ENCODE measurements around the gene TNFSF12.
A peak's percentile ranks its signal among the peaks of the same experiment; 100 is the strongest.

The TNFSF12 gene

DNA sequence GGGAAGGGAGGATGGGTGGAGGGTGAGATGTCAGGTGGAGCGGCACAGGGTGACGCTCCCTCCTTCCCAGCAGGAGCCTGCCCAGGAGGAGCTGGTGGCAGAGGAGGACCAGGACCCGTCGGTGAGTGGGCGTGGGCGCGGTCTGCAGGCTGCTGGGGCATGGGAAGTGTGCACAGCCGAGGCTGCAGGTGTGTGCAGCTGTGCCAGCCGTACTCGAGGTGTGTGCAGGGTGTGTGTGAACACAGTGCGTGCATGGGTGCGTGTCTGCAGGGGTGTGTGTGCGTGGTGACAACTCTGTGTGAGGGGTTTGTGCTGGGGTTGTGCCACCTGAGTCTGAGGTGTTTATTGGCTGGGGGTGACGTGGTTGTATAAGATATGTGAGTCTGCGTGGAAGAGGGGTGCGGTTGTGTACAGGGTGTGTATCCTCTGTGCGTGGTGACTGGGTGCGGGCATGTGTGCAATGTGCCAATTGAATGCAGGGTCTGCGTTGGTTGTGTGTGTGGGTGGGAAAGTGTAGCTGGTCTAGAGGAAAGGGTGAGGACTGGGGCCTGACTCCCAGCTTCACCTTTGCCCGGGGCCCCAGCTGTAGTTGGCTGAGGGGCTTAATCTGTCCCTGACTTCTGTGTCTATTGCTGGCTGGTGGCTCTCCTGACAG, 670 bp downstream of the TNFSF12 start:
- peaks cover 7% of the 10 kb centered on the region for H3K27me3 Mint-ChIP-seq (ENCODE audit: low read depth)
- TF ChIP-seq, protein P1, sequence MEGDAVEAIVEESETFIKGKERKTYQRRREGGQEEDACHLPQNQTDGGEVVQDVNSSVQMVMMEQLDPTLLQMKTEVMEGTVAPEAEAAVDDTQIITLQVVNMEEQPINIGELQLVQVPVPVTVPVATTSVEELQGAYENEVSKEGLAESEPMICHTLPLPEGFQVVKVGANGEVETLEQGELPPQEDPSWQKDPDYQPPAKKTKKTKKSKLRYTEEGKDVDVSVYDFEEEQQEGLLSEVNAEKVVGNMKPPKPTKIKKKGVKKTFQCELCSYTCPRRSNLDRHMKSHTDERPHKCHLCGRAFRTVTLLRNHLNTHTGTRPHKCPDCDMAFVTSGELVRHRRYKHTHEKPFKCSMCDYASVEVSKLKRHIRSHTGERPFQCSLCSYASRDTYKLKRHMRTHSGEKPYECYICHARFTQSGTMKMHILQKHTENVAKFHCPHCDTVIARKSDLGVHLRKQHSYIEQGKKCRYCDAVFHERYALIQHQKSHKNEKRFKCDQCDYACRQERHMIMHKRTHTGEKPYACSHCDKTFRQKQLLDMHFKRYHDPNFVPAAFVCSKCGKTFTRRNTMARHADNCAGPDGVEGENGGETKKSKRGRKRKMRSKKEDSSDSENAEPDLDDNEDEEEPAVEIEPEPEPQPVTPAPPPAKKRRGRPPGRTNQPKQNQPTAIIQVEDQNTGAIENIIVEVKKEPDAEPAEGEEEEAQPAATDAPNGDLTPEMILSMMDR (IDR thresholded peaks at IDR 0.05; ENCODE audit: unreplicated experiment in 3 of 3), result no peak
- H3K27ac Mint-ChIP-seq, result peak overlapping the region; percentile 84 to 90 (median 90)
- H3K9me3 Mint-ChIP-seq, result no peaks in the 10 kb centered on the region
- H3K36me3 Mint-ChIP-seq (ENCODE audit: low read depth), result peaks cover 4% of the 10 kb centered on the region
- H3K4me3 Mint-ChIP-seq, result peak overlapping the region; percentile 76 to 79 (median 78)
- peaks cover 24% of the 10 kb centered on the region for H3K4me1 Mint-ChIP-seq

DNA sequence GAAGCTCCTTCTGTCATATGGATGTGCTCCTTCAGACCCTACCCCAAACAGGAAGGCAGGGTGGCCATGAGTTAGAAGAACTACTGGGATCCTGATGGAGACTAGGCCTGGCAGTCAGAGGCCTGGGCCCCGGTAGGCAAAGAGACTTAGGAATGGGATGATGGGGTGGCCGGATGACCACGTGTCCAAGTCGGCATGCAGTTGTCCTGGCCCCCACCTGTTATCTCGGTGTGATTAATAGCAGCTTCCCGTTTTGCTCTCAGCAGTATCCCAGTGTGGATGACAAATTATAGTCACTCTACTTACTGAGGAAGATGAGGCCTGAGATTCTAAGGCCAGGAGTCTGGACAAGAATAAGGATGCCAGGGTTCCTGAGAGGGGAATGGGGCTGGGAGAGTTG, 1.5 kb downstream of the TNFSF12 start:
- Mint-ChIP-seq H3K9me3 (no peaks in the 10 kb centered on the region), H3K4me1 (peaks cover 29% of the 10 kb centered on the region), H3K27me3 (ENCODE audit: low read depth) (peaks cover 7% of the 10 kb centered on the region), H3K27ac (peak overlapping the region; percentile 84 to 90 (median 90)), H3K4me3 (peak overlapping the region; percentile 76 to 79 (median 78)), H3K36me3 (ENCODE audit: low read depth) (peaks cover 4% of the 10 kb centered on the region)
- TF ChIP-seq, protein P1 (IDR thresholded peaks at IDR 0.05; ENCODE audit: unreplicated experiment in 3 of 3), result no peak

DNA sequence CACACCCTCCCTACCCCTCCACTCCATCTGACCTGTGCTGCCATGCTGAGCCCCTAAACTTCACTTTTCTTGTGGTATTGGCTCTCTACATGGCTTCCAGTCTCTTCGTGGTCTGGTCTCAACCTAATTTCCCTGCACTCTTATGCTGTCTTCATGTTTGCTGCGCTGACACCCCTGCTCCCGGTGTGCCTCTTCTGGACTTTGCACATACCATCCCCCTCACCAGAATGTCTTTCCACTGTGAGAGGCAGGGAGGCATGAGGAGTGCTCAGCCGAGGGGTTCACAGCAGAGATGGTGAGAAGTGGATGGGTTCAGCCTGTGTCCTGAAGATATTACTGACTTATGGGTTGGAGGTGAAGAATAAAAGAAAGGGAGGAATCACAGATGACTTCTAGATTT, 2.5 kb downstream of the TNFSF12 start:
- Mint-ChIP-seq H3K4me1 (peaks cover 33% of the 10 kb centered on the region), H3K9me3 (no peaks in the 10 kb centered on the region), H3K36me3 (ENCODE audit: low read depth) (peaks cover 4% of the 10 kb centered on the region), H3K27me3 (ENCODE audit: low read depth) (peaks cover 7% of the 10 kb centered on the region), H3K4me3 (peak overlapping the region; percentile 63 to 79 (median 78)), H3K27ac (peak overlapping the region; percentile 84 to 97 (median 96))
- TF ChIP-seq, protein P1 (IDR thresholded peaks at IDR 0.05; ENCODE audit: unreplicated experiment in 3 of 3), result no peak

DNA sequence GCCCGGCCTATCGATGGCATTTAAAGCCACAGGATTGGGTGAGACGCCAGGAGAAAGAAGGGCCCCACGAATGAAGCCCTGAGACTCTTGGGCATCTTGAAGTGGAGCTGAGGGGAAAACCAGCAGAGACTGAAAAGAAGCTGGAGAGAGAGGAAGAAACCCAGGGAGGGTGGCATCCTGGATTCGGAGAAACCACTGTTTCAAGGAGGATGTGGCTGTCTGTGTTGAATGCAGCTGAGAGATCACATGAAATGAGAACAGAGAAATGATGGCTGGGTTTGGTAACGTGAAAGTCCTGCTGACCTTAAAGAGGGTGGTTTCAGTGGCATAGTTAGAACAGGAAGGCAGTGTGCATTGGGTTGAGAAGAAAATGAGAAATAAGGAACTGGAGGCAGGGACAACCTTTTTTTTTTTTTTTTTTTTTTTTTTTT, 3.8 kb downstream of the TNFSF12 start:
- Mint-ChIP-seq H3K27ac (peak overlapping the region in 2 of 3 experiments; percentile 20 to 97), H3K4me3 (no peak overlapping the region), H3K9me3 (no peaks in the 10 kb centered on the region), H3K4me1 (peaks cover 35% of the 10 kb centered on the region), H3K36me3 (ENCODE audit: low read depth) (peaks cover 4% of the 10 kb centered on the region), H3K27me3 (ENCODE audit: low read depth) (peaks cover 7% of the 10 kb centered on the region)
- TF ChIP-seq, protein P1 (IDR thresholded peaks at IDR 0.05; ENCODE audit: unreplicated experiment in 3 of 3), result no peak

DNA sequence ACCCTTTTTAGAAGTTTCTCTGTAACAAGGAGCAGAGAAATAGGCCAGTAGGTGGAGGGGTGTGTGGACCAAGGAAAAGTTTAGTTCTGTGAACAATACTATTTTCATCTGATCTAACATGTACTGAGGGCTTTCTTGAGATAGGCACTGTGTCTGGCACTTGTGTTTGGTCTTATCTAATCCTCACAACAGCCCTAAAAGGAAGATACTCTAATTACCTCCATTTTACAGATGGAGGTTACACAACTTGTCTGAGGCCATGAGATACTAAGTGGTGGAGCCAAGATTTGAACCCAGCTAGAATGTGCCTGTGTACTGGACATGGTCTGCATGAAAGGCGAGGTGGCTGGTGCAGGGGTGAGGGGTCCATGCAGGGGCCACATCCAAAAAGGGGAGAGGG, 4.5 kb downstream of the TNFSF12 start:
- peaks cover 4% of the 10 kb centered on the region for H3K36me3 Mint-ChIP-seq (ENCODE audit: low read depth)
- no peak overlapping the region for H3K4me3 Mint-ChIP-seq

More for the DNA sequence above, 4.5 kb downstream of the TNFSF12 start:
- peaks cover 41% of the 10 kb centered on the region for H3K4me1 Mint-ChIP-seq
- no peaks in the 10 kb centered on the region for H3K9me3 Mint-ChIP-seq
- peak overlapping the region in 1 of 3 experiments; percentile 17 for H3K27ac Mint-ChIP-seq
- TF ChIP-seq, protein P1 (IDR thresholded peaks at IDR 0.05; ENCODE audit: unreplicated experiment in 3 of 3), result no peak
- H3K27me3 Mint-ChIP-seq (ENCODE audit: low read depth), result peaks cover 4% of the 10 kb centered on the region
